GM18858 (cell line): ENCODE results near the gene TRAPPC5.

Source experiments
- ATAC-seq: cut with Tn5 transposase; IDR thresholded peaks from one replicate; pipeline ENCODE4 v1.9.1; 2021; ENCODE audit not compliant: unreplicated experiment

The TRAPPC5 gene

GRCh38 chr19:7729831-7730285 lies 49.2 kb downstream of the TRAPPC5 start:
- no peak for ATAC-seq

GRCh38 chr19:7730286-7731217 lies 49.9 kb downstream of the TRAPPC5 start:
- ATAC-seq = no peak

DNA sequence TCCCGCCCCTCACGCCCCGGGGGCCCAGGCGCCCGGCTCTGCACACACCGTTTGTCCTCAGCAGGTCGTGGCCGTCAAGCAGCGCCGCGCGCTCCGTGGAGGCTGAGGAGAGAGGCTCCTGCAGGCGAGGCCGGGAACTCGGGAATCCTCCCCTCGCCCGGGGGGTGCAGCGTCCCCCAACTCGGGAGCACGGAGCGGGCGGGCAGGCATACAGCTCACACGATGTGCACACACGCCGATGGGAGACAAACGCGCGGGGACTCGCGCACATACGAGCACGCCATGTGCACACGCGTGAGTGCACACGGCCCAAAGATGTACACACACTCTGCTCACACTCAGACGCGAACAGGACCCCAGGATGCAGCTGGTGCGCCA lies 50.6 kb downstream of the TRAPPC5 start:
- no peak for ATAC-seq

GRCh38 chr19:7731615-7732014 lies 51.0 kb downstream of the TRAPPC5 start:
- no peak for ATAC-seq

DNA sequence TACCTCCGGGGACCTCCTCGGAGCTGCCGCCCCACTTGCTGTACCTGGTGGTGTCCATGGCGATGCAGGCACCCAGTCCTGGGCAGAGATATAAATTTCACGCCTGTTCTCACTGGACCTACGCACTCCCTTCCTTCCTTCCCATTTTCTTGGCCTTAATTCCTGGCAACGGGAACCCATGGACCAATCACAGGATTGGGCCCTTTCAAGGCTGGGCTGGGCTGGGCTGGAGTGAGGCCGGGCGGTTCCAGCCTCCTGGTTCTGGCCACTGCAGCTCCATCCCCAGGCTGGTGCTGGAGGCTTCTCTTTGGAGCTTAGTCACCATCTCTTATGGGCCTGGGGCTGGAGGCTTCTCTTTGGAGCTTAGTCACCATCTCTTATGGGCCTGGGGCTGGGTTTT lies 51.4 kb downstream of the TRAPPC5 start, which contains the start of gene CLEC4G:
CLEC4G (minus strand) TSS at position 66 of the 400 bp plus-strand sequence; CDS start at position 58, 8 bp downstream.
- no peak for ATAC-seq

DNA sequence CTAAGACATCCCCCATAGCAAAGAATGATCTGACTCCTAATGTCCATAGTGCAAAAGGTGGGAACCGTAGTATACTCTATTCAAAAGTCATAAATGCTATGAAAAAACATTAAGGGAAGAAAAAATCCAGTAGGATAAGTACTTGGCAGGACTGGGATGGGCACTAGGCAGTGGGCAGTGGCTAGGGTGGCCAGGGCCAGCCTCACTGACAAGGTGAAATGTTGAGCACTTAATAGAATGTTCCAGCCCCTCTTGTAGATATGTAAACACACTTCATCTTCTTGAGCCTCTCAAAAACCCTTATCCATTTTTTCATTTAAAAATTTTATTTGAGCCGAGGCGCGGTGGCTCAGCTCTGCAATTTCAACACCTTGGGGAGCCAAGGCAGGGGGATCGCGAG lies 52.7 kb downstream of the TRAPPC5 start:
- ATAC-seq = no peak

DNA sequence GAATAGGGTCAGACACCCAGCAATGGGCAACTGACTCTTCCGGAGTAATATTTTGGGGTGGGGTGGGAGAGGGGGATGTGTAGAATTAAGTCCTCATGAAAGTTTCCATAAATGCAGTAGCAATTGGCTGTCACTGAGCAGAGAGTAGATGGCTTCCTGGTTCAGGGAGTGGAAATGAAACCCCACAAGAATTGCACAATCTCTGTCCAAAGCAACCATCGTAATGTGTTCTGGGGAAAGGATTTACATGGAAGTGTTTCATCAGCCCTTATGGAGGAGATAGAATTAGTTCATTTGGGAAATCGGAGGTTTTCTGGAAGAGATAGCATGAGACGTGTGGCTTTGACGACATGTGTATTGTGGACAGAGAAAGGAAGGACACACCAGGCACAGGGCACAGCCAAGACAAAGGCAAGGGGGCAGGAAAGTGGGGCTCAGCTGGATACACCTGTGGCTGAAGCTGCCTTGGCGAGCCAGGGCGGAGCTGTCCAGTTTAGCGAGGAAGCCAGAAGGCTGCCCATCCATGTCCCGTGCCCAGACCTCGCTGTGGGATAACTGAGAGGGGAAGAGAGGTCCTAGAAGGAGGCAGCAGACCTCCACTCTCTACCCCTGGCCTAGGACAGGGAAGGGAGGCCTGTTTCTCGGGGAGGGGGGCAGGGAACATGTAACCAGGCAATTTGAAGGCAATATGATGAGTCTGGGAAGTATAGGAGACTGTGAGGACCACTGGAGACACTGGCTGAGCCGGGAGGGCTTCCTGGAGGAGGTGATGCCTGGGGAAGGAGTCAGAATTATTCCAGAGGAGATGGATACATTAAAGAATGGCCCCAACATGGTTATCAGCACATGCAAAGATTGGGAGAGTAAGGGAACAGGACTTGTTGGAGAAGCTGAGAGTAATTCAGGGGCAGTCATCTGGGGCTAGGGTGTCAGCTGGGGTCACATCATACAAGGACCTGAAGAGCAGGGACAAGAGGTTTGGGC lies 53.9 kb downstream of the TRAPPC5 start:
- ATAC-seq = no peak

DNA sequence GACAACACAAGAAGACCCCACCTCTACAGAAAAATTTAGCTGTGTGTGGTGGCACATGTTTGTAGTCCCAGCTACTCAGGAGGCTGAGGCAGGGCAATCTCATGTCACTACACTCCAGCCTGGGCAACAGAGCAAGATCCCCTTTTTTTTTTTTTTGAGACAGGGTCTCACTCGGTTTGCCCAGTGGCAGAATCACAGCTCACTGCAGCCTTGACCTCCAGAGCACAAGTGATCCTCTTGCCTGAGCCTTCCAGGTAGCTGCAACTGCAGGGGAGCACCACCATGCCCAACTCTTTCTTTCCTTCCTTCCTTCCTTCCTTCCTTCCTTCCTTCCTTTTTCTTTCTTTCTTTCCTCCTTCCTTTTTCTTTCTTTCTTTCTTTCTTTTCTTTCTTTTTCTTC lies 55.5 kb downstream of the TRAPPC5 start:
- ATAC-seq = no peak

GRCh38 chr19:7737215-7737614 lies 56.6 kb downstream of the TRAPPC5 start:
- no peak for ATAC-seq
